GM12891 (cell line): ENCODE measurements around the gene FNBP1.

Experiments used
- PAX5 ChIP-seq: IDR thresholded peaks from 2 replicates; pipeline ENCODE4 v1.6.1; 2011; ENCODE audit warnings: low read length, moderate library complexity, mild to moderate bottlenecking; ENCODE audit not compliant: insufficient read depth, severe bottlenecking
- POLR2A ChIP-seq: IDR thresholded peaks from 2 replicates; pipeline ENCODE4 v1.6.1; 2011; ENCODE audit warnings: low read depth, low read length, control low read depth
- POLR2AphosphoS5 ChIP-seq: IDR thresholded peaks from 2 replicates; pipeline ENCODE4 v1.6.1; 2011; ENCODE audit warnings: low read depth, low read length, control low read depth
- SPI1 ChIP-seq: IDR thresholded peaks from 2 replicates; pipeline ENCODE4 v1.6.1; 2011; ENCODE audit warnings: low read depth, low read length, control low read depth
- TAF1 ChIP-seq: IDR thresholded peaks from 2 replicates; pipeline ENCODE4 v1.6.1; 2011; ENCODE audit warnings: low read depth, low read length, control low read depth

DNA sequence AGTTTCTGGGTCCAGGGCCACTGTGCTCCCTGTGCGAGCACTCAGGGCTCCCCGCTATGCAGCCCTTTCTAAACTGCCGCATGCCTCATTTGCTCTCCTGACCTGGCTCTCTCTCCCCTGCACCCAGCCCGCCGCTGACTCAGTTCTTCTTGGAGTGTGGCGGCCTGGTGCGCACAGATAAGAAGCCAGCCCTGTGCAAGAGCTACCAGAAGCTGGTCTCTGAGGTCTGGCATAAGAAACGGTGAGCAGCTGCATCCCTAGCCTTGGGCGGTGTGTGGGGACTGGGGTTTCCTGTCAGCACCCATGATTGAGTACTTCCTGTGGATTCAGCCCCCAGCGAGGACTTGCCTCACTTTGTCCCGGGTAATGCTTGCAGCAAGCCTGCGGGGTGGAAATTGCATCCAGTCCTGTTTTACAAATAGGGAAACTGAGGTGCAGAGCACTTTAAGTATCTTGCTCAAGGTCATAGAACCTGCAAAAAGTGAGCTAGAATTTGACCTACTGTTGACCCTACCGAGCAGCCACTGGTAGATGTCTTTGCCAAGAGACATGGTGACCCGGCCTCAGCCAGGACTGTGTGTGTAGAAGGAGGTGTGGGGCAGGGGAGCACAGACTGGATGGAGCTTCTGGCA lies 179.8 kb downstream of the FNBP1 start:
- TF ChIP-seq TAF1 = no peak
- TF ChIP-seq POLR2A = no peak
- TF ChIP-seq POLR2AphosphoS5 = no peak
- TF ChIP-seq PAX5 = no peak
- TF ChIP-seq SPI1 = no peak
